ENCODE results near the gene ZNF236. TPM values are rescaled to one million over a fixed set of nuclear protein-coding genes. Genes with fewer than 3 reads are reported as not detected.

The ZNF236 gene
- total RNA-seq, 1 experiment from 2014 or later, result 6.3 TPM

GRCh38 chr18:76855594-76855993 is 33.2 kb downstream of the ZNF236 start:
- Histone ChIP-seq H3K27me3 (replicated peaks) (no peaks in the 10 kb centered on the region), H3K27ac (no peak overlapping the region), H3K9me3 (replicated peaks) (no peaks in the 10 kb centered on the region), H3K4me3 (no peak overlapping the region), H3K4me1 (replicated peaks) (no peaks in the 10 kb centered on the region), H3K36me3 (peaks cover 10% of the 10 kb centered on the region)
- DNase-seq (ENCODE audit: low read depth in 1 of 2, low spot score in 2 of 2), result no peak

- no peak overlapping the region for H3K27ac ChIP-seq
Measured at GRCh38 chr18:76857476-76857875, 35.1 kb downstream of the ZNF236 start.

GRCh38 chr18:76859474-76860339 is 37.4 kb downstream of the ZNF236 start:
- Histone ChIP-seq H3K27me3 (replicated peaks) (no peaks in the 10 kb centered on the region), H3K27ac (no peak overlapping the region), H3K36me3 (peaks cover 25% of the 10 kb centered on the region), H3K4me1 (replicated peaks) (no peaks in the 10 kb centered on the region), H3K4me3 (no peak overlapping the region), H3K9me3 (replicated peaks) (no peaks in the 10 kb centered on the region)
- no peak for DNase-seq (ENCODE audit: low read depth in 1 of 2, low spot score in 2 of 2)

More at GRCh38 chr18:76857476-76857875, 35.1 kb downstream of the ZNF236 start:
- no peak for DNase-seq (ENCODE audit: low read depth in 1 of 2, low spot score in 2 of 2)
- no peaks in the 10 kb centered on the region for H3K27me3 ChIP-seq (replicated peaks)
- H3K4me3 ChIP-seq, result no peak overlapping the region
- no peaks in the 10 kb centered on the region for H3K4me1 ChIP-seq (replicated peaks)
- no peaks in the 10 kb centered on the region for H3K9me3 ChIP-seq (replicated peaks)
- peaks cover 15% of the 10 kb centered on the region for H3K36me3 ChIP-seq

- Histone ChIP-seq H3K4me1 (replicated peaks) (no peaks in the 10 kb centered on the region), H3K9me3 (replicated peaks) (no peaks in the 10 kb centered on the region), H3K27me3 (replicated peaks) (no peaks in the 10 kb centered on the region), H3K27ac (no peak overlapping the region), H3K36me3 (peaks cover 24% of the 10 kb centered on the region), H3K4me3 (no peak overlapping the region)
- no peak for DNase-seq (ENCODE audit: low read depth in 1 of 2, low spot score in 2 of 2)
Measured at GRCh38 chr18:76860411-76860810, 38.1 kb downstream of the ZNF236 start.

- DNase-seq (ENCODE audit: low read depth in 1 of 2, low spot score in 2 of 2), result no peak
- no peaks in the 10 kb centered on the region for H3K4me1 ChIP-seq (replicated peaks)
- no peaks in the 10 kb centered on the region for H3K27me3 ChIP-seq (replicated peaks)
- H3K27ac ChIP-seq, result no peak overlapping the region
- peaks cover 28% of the 10 kb centered on the region for H3K36me3 ChIP-seq
- no peak overlapping the region for H3K4me3 ChIP-seq
- no peaks in the 10 kb centered on the region for H3K9me3 ChIP-seq (replicated peaks)
Measured at GRCh38 chr18:76866666-76867065, 44.3 kb downstream of the ZNF236 start.

GRCh38 chr18:76873311-76873710 is 51.0 kb downstream of the ZNF236 start:
- no peaks in the 10 kb centered on the region for H3K27me3 ChIP-seq (replicated peaks)
- peaks cover 25% of the 10 kb centered on the region for H3K36me3 ChIP-seq
- no peak for DNase-seq (ENCODE audit: low read depth in 1 of 2, low spot score in 2 of 2)
- H3K4me3 ChIP-seq, result no peak overlapping the region
- H3K27ac ChIP-seq, result no peak overlapping the region
- no peaks in the 10 kb centered on the region for H3K4me1 ChIP-seq (replicated peaks)
- no peaks in the 10 kb centered on the region for H3K9me3 ChIP-seq (replicated peaks)

GRCh38 chr18:76873713-76874112 is 51.4 kb downstream of the ZNF236 start:
- Histone ChIP-seq H3K4me3 (no peak overlapping the region), H3K9me3 (replicated peaks) (no peaks in the 10 kb centered on the region), H3K27me3 (replicated peaks) (no peaks in the 10 kb centered on the region), H3K4me1 (replicated peaks) (no peaks in the 10 kb centered on the region), H3K36me3 (peaks cover 21% of the 10 kb centered on the region), H3K27ac (no peak overlapping the region)
- DNase-seq (ENCODE audit: low read depth in 1 of 2, low spot score in 2 of 2), result no peak

GRCh38 chr18:76874642-76875389 is 52.5 kb downstream of the ZNF236 start:
- no peaks in the 10 kb centered on the region for H3K9me3 ChIP-seq (replicated peaks)
- DNase-seq (ENCODE audit: low read depth in 1 of 2, low spot score in 2 of 2), result peak in 1 of 2 experiments; percentile 14
- peaks cover 15% of the 10 kb centered on the region for H3K36me3 ChIP-seq
- H3K27me3 ChIP-seq (replicated peaks), result no peaks in the 10 kb centered on the region
- H3K4me1 ChIP-seq (replicated peaks), result no peaks in the 10 kb centered on the region
- H3K27ac ChIP-seq, result no peak overlapping the region
- H3K4me3 ChIP-seq, result no peak overlapping the region

- DNase-seq (ENCODE audit: low read depth in 1 of 2, low spot score in 2 of 2), result peak in 1 of 2 experiments; percentile 13
- H3K9me3 ChIP-seq (replicated peaks), result no peaks in the 10 kb centered on the region
- no peaks in the 10 kb centered on the region for H3K27me3 ChIP-seq (replicated peaks)
Measured at GRCh38 chr18:76875390-76876325, 53.3 kb downstream of the ZNF236 start.

GRCh38 chr18:76878426-76878825 is 56.1 kb downstream of the ZNF236 start:
- Histone ChIP-seq H3K9me3 (replicated peaks) (no peaks in the 10 kb centered on the region), H3K27ac (no peak overlapping the region)
- DNase-seq (ENCODE audit: low read depth in 1 of 2, low spot score in 2 of 2), result no peak

More at GRCh38 chr18:76875390-76876325, 53.3 kb downstream of the ZNF236 start:
- Histone ChIP-seq H3K4me1 (replicated peaks) (no peaks in the 10 kb centered on the region), H3K4me3 (no peak overlapping the region), H3K36me3 (peaks cover 21% of the 10 kb centered on the region), H3K27ac (no peak overlapping the region)

GRCh38 chr18:76880026-76880425 is 57.7 kb downstream of the ZNF236 start:
- H3K27ac ChIP-seq, result no peak overlapping the region
- DNase-seq (ENCODE audit: low read depth in 1 of 2, low spot score in 2 of 2), result no peak
- H3K27me3 ChIP-seq (replicated peaks), result no peaks in the 10 kb centered on the region
- no peaks in the 10 kb centered on the region for H3K4me1 ChIP-seq (replicated peaks)
- no peaks in the 10 kb centered on the region for H3K9me3 ChIP-seq (replicated peaks)
- peaks cover 46% of the 10 kb centered on the region for H3K36me3 ChIP-seq
- no peak overlapping the region for H3K4me3 ChIP-seq

More at GRCh38 chr18:76878426-76878825, 56.1 kb downstream of the ZNF236 start:
- H3K27me3 ChIP-seq (replicated peaks), result no peaks in the 10 kb centered on the region
- peaks cover 40% of the 10 kb centered on the region for H3K36me3 ChIP-seq
- no peak overlapping the region for H3K4me3 ChIP-seq
- no peaks in the 10 kb centered on the region for H3K4me1 ChIP-seq (replicated peaks)

GRCh38 chr18:76881744-76882143 is 59.4 kb downstream of the ZNF236 start:
- no peaks in the 10 kb centered on the region for H3K27me3 ChIP-seq (replicated peaks)
- H3K4me1 ChIP-seq (replicated peaks), result no peaks in the 10 kb centered on the region
- H3K36me3 ChIP-seq, result peaks cover 40% of the 10 kb centered on the region
- no peaks in the 10 kb centered on the region for H3K9me3 ChIP-seq (replicated peaks)
- DNase-seq (ENCODE audit: low read depth in 1 of 2, low spot score in 2 of 2), result no peak
- H3K27ac ChIP-seq, result no peak overlapping the region
- H3K4me3 ChIP-seq, result no peak overlapping the region

- Histone ChIP-seq H3K27me3 (replicated peaks) (no peaks in the 10 kb centered on the region), H3K9me3 (replicated peaks) (no peaks in the 10 kb centered on the region), H3K4me1 (replicated peaks) (no peaks in the 10 kb centered on the region), H3K36me3 (peaks cover 41% of the 10 kb centered on the region), H3K27ac (no peak overlapping the region), H3K4me3 (no peak overlapping the region)
- DNase-seq (ENCODE audit: low read depth in 1 of 2, low spot score in 2 of 2), result no peak
Measured at GRCh38 chr18:76882146-76882545, 59.8 kb downstream of the ZNF236 start.
